ENCODE data around the gene SUMF1.
A peak's percentile ranks its signal among the peaks of the same experiment; 100 is the strongest.

SUMF1 gene

DNA sequence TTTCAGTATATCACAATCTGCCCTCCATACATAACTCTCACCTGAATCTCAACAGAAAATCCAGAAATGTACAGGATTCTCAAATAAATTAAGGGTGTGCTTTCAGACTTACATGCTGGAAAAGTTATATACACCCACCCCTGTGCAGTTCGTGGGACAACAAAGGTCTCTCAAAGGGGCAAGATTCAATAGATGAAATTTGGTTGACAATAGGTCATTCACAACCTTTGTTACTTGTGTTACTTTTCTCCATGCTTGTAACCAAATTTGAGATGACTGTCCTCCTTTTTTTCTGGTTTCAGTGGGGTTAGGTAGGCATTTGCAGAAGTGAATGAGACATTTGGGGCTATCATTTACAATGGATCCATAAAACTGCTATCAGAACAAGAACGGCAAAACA lies 91.2 kb downstream of the SUMF1 start:
- DNase-seq = no peak

DNA sequence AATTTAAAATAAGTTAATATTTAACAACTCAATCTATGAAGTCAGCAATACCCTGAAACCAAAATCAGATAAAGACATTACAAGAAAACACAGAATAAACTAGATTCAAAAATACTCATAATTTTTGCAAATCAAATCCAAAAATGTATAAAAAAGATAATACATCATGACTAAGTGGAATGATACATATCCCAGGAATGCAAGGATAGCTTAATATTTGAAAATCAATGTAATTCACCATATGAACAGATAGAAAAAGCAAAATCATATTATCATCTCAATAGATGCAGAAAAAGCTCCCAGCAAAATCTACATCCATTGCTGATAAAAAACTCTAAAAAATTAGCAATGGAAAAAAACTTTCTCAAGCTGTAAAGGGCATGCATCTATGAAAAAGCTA lies 93.4 kb downstream of the SUMF1 start:
- DNase-seq = no peak

- DNase-seq = no peak
These were observed 104.5 kb downstream of the SUMF1 start for GRCh38 chr3:4362523-4362922.

- DNase-seq = no peak
These were observed 106.3 kb downstream of the SUMF1 start for GRCh38 chr3:4360817-4361216.

DNA sequence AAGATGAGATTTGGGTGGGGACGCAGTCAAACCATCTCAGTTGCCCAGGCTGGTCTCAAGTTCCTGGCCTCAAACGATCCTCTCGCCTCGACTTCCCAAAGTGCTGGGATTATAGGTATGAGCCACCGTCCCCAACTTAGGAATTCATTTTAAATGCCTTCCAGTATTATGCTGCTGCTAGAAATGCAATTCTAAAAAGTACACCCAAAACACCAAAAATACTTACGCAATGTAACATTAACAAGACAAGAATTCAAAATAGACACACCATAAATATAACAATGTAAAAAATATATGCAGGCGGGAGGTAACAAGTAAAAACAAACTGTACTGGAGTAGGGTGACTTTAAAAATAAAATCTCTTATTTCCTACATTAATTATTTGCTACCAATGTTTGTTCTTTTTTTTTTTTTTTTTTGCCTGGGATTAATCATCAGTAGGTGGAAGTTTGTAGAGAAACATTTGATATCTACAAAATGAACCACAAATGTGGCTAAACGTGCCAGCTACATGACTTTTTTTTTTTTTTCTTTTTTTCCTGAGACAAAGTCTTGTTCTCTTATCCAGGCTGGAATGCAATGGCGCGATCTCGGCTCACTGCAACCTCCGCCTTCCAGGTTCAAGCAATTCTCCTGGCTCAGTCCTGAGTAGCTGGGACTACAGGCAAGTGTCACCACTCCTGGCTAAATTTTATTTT lies 107.1 kb downstream of the SUMF1 start:
- no peak for DNase-seq

GRCh38 chr3:4358273-4358672 lies 108.8 kb downstream of the SUMF1 start:
- no peak for DNase-seq

GRCh38 chr3:4356546-4357410 lies 110.3 kb downstream of the SUMF1 start:
- DNase-seq = no peak

- DNase-seq = no peak
These were observed 110.9 kb downstream of the SUMF1 start for GRCh38 chr3:4356220-4356540.

DNA sequence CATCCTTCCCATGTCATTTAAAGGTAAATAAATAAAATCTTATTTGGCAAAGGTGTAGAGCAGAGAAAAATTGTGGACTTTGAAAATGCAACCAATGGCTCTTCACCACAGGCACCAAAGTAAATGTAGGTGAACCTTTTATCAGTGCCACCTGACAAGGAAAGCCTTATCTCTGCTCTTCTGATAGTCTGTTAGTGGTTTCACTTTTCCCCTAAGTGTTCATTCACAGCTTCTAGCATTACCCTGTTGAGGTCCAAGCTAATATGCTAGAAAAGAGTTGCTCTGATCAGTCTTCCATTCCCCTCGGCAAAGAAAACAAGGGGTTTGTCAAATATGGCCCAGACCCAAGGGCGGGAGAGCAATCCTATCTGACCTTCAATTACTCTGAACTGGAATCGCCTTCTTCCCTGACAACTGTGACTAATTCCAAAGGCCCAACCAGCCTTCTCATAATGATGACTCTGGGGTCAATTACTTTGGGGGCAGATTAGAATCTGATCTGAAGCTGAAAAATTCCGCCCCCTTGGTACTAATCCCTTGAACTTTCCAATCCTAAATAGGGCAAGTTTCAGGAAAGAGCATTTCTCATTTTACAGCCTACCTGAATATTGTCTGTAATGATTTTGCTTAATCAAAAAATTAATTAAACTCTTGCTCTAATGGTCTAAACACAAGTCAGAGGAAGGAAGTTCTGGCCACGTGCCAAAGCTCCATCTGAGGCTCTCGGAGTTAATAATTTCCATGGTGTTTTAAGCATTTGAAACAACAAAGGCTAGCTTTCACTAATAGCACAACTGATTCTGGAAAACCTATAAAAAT lies 111.5 kb downstream of the SUMF1 start:
- DNase-seq = no peak

GRCh38 chr3:4351872-4352271 lies 115.2 kb downstream of the SUMF1 start:
- DNase-seq = no peak

DNA sequence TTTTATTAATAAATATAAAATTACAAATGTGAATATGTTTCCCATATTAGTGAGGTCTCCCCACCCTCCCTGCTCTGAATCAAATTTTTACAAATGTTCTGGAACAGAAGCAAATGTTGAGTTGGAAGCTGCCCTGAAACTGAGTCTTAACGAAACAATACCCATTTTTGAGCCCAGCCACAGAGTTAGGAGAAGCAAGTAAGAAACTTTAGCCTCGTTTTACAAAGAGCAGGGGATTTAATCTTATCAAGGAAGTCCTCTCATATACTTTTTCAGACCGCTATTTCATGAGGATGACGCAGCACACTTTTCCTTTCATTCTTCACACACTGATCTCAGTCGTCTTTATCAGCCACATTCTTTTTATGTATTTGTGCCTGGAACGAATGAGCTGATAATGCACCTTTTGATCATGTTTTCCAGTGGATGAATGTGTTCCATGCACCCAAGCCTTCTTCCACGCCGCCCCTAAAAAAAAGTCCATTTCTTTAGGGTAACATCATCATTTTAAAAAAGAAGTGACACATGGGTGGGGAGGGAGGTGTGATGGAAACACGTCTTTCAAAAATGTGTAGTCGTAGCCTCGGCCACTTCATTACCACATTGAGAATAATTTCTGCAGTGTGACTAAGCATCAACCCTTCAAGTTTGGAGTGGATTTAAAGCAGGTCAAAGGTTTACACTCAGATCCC lies 115.8 kb downstream of the SUMF1 start:
- DNase-seq = peak; percentile 7 to 26

- peak; percentile 33 to 43 for DNase-seq
These were observed 116.3 kb downstream of the SUMF1 start for GRCh38 chr3:4350789-4351163.

DNA sequence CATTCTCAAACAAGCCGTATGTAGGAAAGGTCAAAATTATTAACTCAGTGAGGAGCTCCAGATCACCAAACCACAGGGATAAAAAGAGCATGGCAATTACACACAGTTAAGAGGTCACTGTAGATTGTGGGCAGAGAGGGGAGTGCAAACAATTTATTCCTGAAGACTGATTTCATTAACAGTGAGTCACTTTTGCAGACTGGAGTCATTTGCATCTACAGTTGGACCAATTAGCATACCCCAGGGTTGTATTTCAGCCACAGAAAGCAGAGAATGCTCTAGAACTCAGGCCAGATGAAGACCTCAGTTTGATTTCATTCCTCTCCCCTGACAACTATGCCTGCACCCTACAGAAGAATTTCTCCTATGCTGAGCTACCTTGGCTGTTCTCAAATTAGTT lies 123.8 kb downstream of the SUMF1 start:
- DNase-seq = no peak

DNA sequence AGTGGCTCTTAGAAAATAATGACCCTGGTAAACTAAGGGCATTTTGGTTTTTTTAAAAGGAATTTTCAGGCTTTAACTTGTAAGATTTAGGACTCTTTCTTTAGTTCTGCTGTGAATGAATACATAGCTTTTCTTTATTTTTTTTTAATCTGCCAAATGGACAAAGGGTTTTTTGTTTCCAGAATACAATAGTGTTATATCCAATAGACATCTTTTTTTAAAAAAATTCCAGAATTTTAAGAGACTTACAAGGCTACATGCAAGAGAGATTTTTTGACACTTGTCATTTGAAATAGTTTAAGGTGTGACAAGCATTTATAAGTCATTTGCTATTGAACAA lies 125.8 kb downstream of the SUMF1 start:
- no peak for DNase-seq

- DNase-seq = no peak
These were observed 126.4 kb downstream of the SUMF1 start for GRCh38 chr3:4340411-4341335.

DNA sequence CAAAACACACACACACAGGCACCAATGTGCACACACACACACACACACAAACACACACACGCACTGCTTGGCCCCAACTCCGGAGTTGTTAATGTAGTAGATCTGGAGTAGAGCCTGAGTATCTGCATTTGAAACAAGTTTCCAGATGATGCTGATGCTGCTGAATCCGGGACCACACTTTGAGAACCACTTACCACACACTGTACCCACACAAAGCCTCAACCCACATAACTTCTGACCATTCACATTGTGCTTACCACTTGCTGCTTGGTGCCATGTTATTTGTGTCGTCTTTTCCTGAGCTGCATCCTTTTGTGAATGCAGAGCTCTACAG lies 127.0 kb downstream of the SUMF1 start:
- no peak for DNase-seq

DNA sequence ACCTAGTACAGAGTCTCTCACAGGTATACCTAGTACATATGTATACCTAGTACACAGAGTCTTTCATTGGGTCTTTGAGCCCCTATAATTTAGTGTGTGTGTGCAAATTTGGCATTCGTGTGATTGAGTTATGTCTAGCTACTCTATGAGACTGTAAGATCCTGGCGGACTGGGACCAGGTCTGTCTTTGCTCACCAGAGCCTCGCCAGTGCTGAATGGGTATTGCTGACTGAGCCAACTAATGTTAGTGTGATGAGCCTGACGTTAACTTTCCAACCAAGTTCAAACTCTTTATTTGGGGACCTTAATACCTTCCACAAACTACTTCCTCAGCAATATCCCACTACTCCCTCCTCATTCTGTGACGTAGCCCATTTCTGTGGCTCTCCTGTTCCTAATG lies 128.3 kb downstream of the SUMF1 start:
- no peak for DNase-seq

DNA sequence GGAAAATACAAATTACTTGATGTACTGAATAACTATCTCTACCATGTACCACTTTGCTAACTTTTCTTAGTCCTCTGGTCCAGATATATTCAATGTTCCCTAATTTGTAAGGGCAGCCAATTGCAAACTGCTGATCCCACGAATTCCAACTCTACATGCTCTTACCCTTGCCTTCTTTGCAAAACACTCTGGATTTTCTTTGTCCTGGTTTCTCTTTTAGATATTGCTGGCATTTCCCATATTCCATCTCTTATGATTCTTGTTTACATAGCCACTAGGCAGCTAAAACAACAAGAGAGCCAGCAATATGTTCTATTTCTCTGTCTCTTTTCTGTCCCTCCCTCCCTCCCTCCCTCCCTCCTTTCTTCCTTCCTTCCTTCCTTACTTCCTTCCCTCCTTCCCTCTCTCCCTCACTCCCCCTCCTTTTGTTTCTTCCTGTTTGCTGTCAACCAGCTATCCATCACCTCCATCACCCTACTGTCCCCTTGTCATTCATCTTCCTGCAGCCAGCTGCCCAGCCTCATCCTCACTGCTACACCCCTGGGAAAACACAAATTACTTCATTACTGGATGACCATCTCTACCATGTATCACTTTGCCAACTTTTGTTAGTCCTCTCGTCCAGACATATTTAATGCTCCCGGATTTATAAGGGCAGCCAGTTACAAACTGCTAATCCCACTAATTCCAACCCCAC lies 130.1 kb downstream of the SUMF1 start:
- DNase-seq = no peak

DNA sequence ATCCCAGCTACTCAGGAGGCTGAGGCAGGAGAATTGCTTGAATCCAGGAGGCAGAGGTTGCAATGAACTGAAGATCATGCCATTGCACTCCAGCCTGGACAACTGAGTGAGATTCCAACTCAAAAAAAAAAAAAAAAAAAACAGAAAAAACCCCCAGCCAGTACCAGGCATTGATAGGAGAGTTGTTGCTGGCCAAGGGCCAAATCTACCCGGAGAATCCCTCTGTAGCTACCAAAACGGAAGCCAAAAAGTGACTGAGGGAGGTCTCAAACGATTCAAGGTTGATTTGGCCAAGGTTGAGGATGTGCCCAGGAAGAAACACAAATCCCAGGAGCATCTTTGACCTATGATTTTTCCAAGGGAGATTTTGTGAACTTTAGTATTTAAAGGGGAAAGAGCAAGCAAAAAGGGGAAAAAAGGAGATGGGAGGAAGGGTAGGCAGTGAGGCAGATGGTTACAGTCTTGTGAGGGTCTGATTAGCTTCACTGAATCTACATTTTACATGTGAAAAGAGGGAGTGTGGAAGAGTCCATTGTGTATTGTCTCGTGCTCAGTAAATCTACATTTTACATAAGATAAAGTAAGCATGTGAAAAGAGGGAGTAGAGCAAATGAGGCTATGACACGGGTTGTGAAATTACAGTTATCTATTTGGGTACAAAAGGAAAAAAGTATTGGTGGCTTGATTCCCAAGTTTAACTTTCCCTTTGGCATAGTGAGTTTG lies 131.1 kb downstream of the SUMF1 start:
- no peak for DNase-seq

DNA sequence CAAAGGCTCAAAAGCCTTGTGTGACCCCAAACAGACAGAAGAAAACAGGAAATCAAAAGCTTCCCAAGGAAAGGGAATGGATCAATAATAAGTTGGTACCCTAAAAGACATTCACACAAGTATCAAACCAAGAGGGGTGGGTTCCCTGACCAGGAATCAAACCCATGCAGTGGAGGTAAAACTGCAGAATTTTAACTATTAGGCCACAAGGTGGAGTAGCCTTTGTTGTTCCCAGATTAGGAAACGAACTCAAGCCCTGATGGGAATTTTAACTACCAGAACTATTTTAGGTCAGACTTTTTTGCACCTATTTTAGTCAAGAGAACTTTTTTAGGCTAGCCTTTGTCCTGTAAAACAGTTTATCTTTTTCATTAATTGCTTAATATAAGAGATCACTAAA lies 132.5 kb downstream of the SUMF1 start:
- DNase-seq = no peak

- DNase-seq = no peak
These were observed 134.1 kb downstream of the SUMF1 start for GRCh38 chr3:4332991-4333390.
